ENCODE measurements around the gene ZBTB47.

The ZBTB47 gene

GRCh38 chr3:42668413-42668760, 14.9 kb downstream of the ZBTB47 start:
- no peak for DNase-seq (ENCODE audit: low read depth, low spot score)
- ChIA-PET CTCF (no interaction called here), POLR2A (no interaction called here)
- TF ChIP-seq CTCF (IDR thresholded peaks at IDR 0.05; ENCODE audit: insufficient read depth, low read length, missing control alignments): no peak
- H3K4me3 ChIP-seq (ENCODE audit: low read depth, low read length): no peak overlapping the region

- CTCF ChIA-PET: no interaction called here
- H3K4me3 ChIP-seq (ENCODE audit: low read depth, low read length): no peak overlapping the region
- POLR2A ChIA-PET: interaction anchor here (1.3 kb wide), 1 partner anchor 20 kb away, joined by 3 read pairs; no protein-coding TSS in a partner anchor
- no peak for DNase-seq (ENCODE audit: low read depth, low spot score)
- TF ChIP-seq CTCF (IDR thresholded peaks at IDR 0.05; ENCODE audit: insufficient read depth, low read length, missing control alignments): no peak
Measured at GRCh38 chr3:42668793-42669217, 15.3 kb downstream of the ZBTB47 start.

- no peak for DNase-seq (ENCODE audit: low read depth, low spot score)
- TF ChIP-seq CTCF (IDR thresholded peaks at IDR 0.05; ENCODE audit: insufficient read depth, low read length, missing control alignments): no peak
- POLR2A ChIA-PET: interaction anchor here (1.2 to 1.3 kb wide), 2 partner anchors 16 to 22 kb away, joined by 3 read pairs; partner anchors contain the start of gene ZBTB47
- CTCF ChIA-PET: interaction anchor here (1.7 kb wide), 1 partner anchor 75 kb away, joined by 11 read pairs; no protein-coding TSS in a partner anchor
- H3K4me3 ChIP-seq (ENCODE audit: low read depth, low read length): no peak overlapping the region
Measured at GRCh38 chr3:42670051-42670576, 16.6 kb downstream of the ZBTB47 start.

GRCh38 chr3:42670670-42671069, 17.2 kb downstream of the ZBTB47 start:
- no peak overlapping the region for H3K4me3 ChIP-seq (ENCODE audit: low read depth, low read length)
- no peak for DNase-seq (ENCODE audit: low read depth, low spot score)
- POLR2A ChIA-PET: no interaction called here
- CTCF ChIA-PET: interaction anchor here (1.7 kb wide), 1 partner anchor 74 kb away, joined by 11 read pairs; no protein-coding TSS in a partner anchor
- TF ChIP-seq CTCF (IDR thresholded peaks at IDR 0.05; ENCODE audit: insufficient read depth, low read length, missing control alignments): no peak

GRCh38 chr3:42672515-42672914, 19.0 kb downstream of the ZBTB47 start:
- CTCF ChIA-PET: no interaction called here
- DNase-seq (ENCODE audit: low read depth, low spot score): no peak
- no peak for TF ChIP-seq CTCF (IDR thresholded peaks at IDR 0.05; ENCODE audit: insufficient read depth, low read length, missing control alignments)
- POLR2A ChIA-PET: no interaction called here
- no peak overlapping the region for H3K4me3 ChIP-seq (ENCODE audit: low read depth, low read length)

GRCh38 chr3:42673082-42673481, 19.6 kb downstream of the ZBTB47 start:
- CTCF ChIA-PET: no interaction called here
- no peak overlapping the region for H3K4me3 ChIP-seq (ENCODE audit: low read depth, low read length)
- no peak for TF ChIP-seq CTCF (IDR thresholded peaks at IDR 0.05; ENCODE audit: insufficient read depth, low read length, missing control alignments)

More at GRCh38 chr3:42673082-42673481, 19.6 kb downstream of the ZBTB47 start:
- no peak for DNase-seq (ENCODE audit: low read depth, low spot score)
- POLR2A ChIA-PET: no interaction called here

Data from AG04449 (cell line).